HepG2 (cell line): ENCODE results near the gene PMM2.

ENCODE experiments used
- BRF2 ChIP-seq: sonication (generic); formaldehyde crosslinking; IDR thresholded peaks from 2 replicates; pipeline ENCODE4 v1.8.1; 2022; ENCODE audit warnings: mild to moderate bottlenecking, missing genetic modification reagents
- POLR2A ChIP-seq, 2 experiments: IDR thresholded peaks; 2 replicates each; pipeline ENCODE4 v1.6.1; 2011; ENCODE audit warnings: low read depth in 2 of 2, low read length in 2 of 2, mild to moderate bottlenecking in 1 of 2, moderate library complexity in 1 of 2; ENCODE audit not compliant: insufficient read depth in 1 of 2
- SIN3A ChIP-seq: IDR thresholded peaks from 2 replicates; pipeline ENCODE4 v1.6.1; 2011; ENCODE audit warnings: low read depth, mild to moderate bottlenecking, control low read depth, low read length, borderline replicate concordance
- ZNF24 ChIP-seq: fragments of 450-650 bp; IDR thresholded peaks from 2 replicates; pipeline ENCODE4 v1.6.1; 2017; ENCODE audit warnings: antibody characterized with exemption, mild to moderate bottlenecking
- ZNF513 ChIP-seq: sonication (generic); formaldehyde crosslinking; conservative IDR thresholded peaks from 2 replicates; pipeline ENCODE4 v1.5.0; 2020; ENCODE audit warnings: missing genetic modification reagents
- ZNF556 ChIP-seq: sonication (generic); formaldehyde crosslinking; IDR thresholded peaks from 2 replicates; pipeline ENCODE4 v1.4.0; 2020; ENCODE audit warnings: mild to moderate bottlenecking, missing genetic modification reagents, borderline replicate concordance

GRCh38 chr16:8872071-8872470, 74.4 kb downstream of the PMM2 start:
- TF ChIP-seq ZNF556 (CRISPR knock-in tag) = no peak
- TF ChIP-seq SIN3A = no peak
- TF ChIP-seq POLR2A (IDR thresholded peaks at IDR 0.05; ENCODE audit: insufficient read depth in 1 of 2, low read depth in 2 of 2, low read length in 2 of 2) = no peak
- no peak for TF ChIP-seq BRF2 (CRISPR knock-in tag)
- TF ChIP-seq ZNF24 = no peak
- no peak for TF ChIP-seq ZNF513 (CRISPR knock-in tag)
